Heart left ventricle (tissue), 13 donors: Measurements from ENCODE around the gene TLCD3A.

ENCODE experiments used
- POLR2A ChIP-seq, 2 donors: fragments of 450-650 bp; IDR thresholded peaks; one replicate each; pipeline ENCODE4 v1.6.1; 2017; ENCODE audit warnings: antibody characterized with exemption in 2 of 2, mild to moderate bottlenecking in 2 of 2, moderate library complexity in 2 of 2
- TF ChIP-seq, protein P1 (sequence below), 12 donors: fragments of 200-600 bp; sonication (generic) in 4 of 12; IDR thresholded peaks; one replicate each; pipeline versions ENCODE4 v1.5.0 to v1.8.0; 2018 to 2022; ENCODE audit warnings: antibody characterized with exemption in 12 of 12, mild to moderate bottlenecking in 5 of 12
- donor health status: ischemic (EF 13 %, LVEDD 7.1; RV severe dilation, severe dysfunction).
- donor health status: DM: no; HTN: yes; CAD: no.
- donor health status: DM: no; HTN: no; CAD: no.
- donor health status: ischemic (EF 25% LVEDD 6.9; RV normal size, moderate dysfunction).
- donor health status: ischemic (EF 25% LVEDD 5.7; RV mildly dilated, moderate dysfunction).
- donor health status: ischemic (EF 35%, LVEDD 5.7; RV mildly dilated, moderate dysfunction).
- donor health status: nonischemic (EF 11% LVEDD 7.7; RV severe dilation, severe dysfunction).
- donor health status: DM: yes; HTN: yes; CAD: no.
- donor health status: PGD.
- donor health status: ischemic (EF 29% LVEDD 5.4; RV normal size, mild dysfunction).
- donor health status: nonischemic (EF 23%, LVEDD 6.1; RV moderate dilation, normal function).

- no peak for TF ChIP-seq POLR2A (IDR thresholded peaks at IDR 0.05)
- TF ChIP-seq, protein P1, sequence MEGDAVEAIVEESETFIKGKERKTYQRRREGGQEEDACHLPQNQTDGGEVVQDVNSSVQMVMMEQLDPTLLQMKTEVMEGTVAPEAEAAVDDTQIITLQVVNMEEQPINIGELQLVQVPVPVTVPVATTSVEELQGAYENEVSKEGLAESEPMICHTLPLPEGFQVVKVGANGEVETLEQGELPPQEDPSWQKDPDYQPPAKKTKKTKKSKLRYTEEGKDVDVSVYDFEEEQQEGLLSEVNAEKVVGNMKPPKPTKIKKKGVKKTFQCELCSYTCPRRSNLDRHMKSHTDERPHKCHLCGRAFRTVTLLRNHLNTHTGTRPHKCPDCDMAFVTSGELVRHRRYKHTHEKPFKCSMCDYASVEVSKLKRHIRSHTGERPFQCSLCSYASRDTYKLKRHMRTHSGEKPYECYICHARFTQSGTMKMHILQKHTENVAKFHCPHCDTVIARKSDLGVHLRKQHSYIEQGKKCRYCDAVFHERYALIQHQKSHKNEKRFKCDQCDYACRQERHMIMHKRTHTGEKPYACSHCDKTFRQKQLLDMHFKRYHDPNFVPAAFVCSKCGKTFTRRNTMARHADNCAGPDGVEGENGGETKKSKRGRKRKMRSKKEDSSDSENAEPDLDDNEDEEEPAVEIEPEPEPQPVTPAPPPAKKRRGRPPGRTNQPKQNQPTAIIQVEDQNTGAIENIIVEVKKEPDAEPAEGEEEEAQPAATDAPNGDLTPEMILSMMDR (IDR thresholded peaks at IDR 0.05): no peak
Observed at GRCh38 chr17:699345-699744, 33.1 kb upstream of the TLCD3A start.
